Inflammatory macrophage treated with lipopolysaccharide for 4 hours (primary cell): ENCODE measurements around the gene MED25.

Experiments
- DNase-seq: peaks from one replicate; pipeline ENCODE4 v3.0.0-alpha.2; 2020

MED25 gene

GRCh38 chr19:49799271-49799797 is 18.8 kb upstream of the MED25 start:
- no peak for DNase-seq

- DNase-seq, result no peak
Observed at GRCh38 chr19:49799798-49800376, 18.2 kb upstream of the MED25 start.

GRCh38 chr19:49800771-49801170 is 17.3 kb upstream of the MED25 start:
- DNase-seq, result no peak

GRCh38 chr19:49801401-49801888 is 16.6 kb upstream of the MED25 start:
- DNase-seq, result no peak

- no peak for DNase-seq
Observed at GRCh38 chr19:49801966-49802661, 16.0 kb upstream of the MED25 start.

- no peak for DNase-seq
Observed at GRCh38 chr19:49802836-49803528, 15.1 kb upstream of the MED25 start.

GRCh38 chr19:49803529-49803856 is 14.6 kb upstream of the MED25 start:
- no peak for DNase-seq

GRCh38 chr19:49805822-49806619 is 12.1 kb upstream of the MED25 start:
- DNase-seq, result no peak

GRCh38 chr19:49806620-49806959 is 11.5 kb upstream of the MED25 start:
- no peak for DNase-seq

- DNase-seq, result peak; percentile 49
Observed at GRCh38 chr19:49807058-49807903, 10.8 kb upstream of the MED25 start.

GRCh38 chr19:49807904-49808675 is 10.0 kb upstream of the MED25 start:
- no peak for DNase-seq

- DNase-seq, result peak; percentile 84
Observed at GRCh38 chr19:49808711-49809159, 9.4 kb upstream of the MED25 start.

GRCh38 chr19:49809160-49809940 is 8.7 kb upstream of the MED25 start:
- DNase-seq, result peak; percentile 67

- no peak for DNase-seq
Observed at GRCh38 chr19:49809941-49810389, 8.1 kb upstream of the MED25 start.

GRCh38 chr19:49811328-49811727 is 6.8 kb upstream of the MED25 start:
- DNase-seq, result no peak

- DNase-seq, result no peak
Observed at GRCh38 chr19:49812452-49812996, 5.6 kb upstream of the MED25 start.

GRCh38 chr19:49812997-49813861 is 4.9 kb upstream of the MED25 start, which contains the start of gene FUZ:
FUZ (minus strand) TSS chr19:49813292; CDS start chr19:49813106, 186 bp downstream.
- peak; percentile 98 for DNase-seq

- no peak for DNase-seq
Observed at GRCh38 chr19:49814010-49814409, 4.1 kb upstream of the MED25 start.

GRCh38 chr19:49816590-49816989 is 1.5 kb upstream of the MED25 start:
- no peak for DNase-seq
